Astrocyte (in vitro differentiated cells and primary cell): ENCODE measurements around the gene SLC17A1. TPM values are rescaled to one million over a fixed set of nuclear protein-coding genes. Genes with fewer than 3 reads are reported as not detected.

Source experiments
- DNase-seq: peaks from one replicate; pipeline ENCODE4 v3.0.0-alpha.2; 2010; ENCODE audit warnings: low read depth
- FAIRE-seq: peaks from 2 replicates; lab custom pipeline; 2011; peaks lifted over from hg19 to GRCh38; lab: Jason Lieb, UNC
- H2AFZ ChIP-seq: 2 replicates; pipeline ENCODE4 v1.6.0; 2012; ENCODE audit warnings: low read depth, low read length, inconsistent platforms
- H3K27ac ChIP-seq: 2 replicates; pipeline ENCODE4 v1.5.1; 2011; ENCODE audit warnings: low read depth, low read length, inconsistent platforms
- H3K27me3 ChIP-seq: 2 replicates; pipeline ENCODE4 v1.6.0; 2011; ENCODE audit warnings: low read length, inconsistent platforms; ENCODE audit not compliant: insufficient read depth
- H3K36me3 ChIP-seq: 2 replicates; pipeline ENCODE4 v1.5.1; 2011; ENCODE audit warnings: low read length, inconsistent platforms; ENCODE audit not compliant: insufficient read depth
- H3K4me1 ChIP-seq: 2 replicates; pipeline ENCODE4 v1.5.1; 2011; ENCODE audit warnings: low read length, inconsistent platforms; ENCODE audit not compliant: insufficient read depth
- H3K4me2 ChIP-seq: 2 replicates; pipeline ENCODE4 v1.6.0; 2012; ENCODE audit warnings: low read length, inconsistent platforms
- H3K4me3 ChIP-seq: 2 replicates; pipeline ENCODE4 v1.5.1; 2011; ENCODE audit warnings: low read depth, mild to moderate bottlenecking, low read length, inconsistent platforms; ENCODE audit not compliant: insufficient read depth
- H3K79me2 ChIP-seq: 2 replicates; pipeline ENCODE4 v1.6.0; 2012; ENCODE audit warnings: mild to moderate bottlenecking, low read length, inconsistent platforms; ENCODE audit not compliant: insufficient read depth
- H3K9ac ChIP-seq: 2 replicates; pipeline ENCODE4 v1.6.0; 2012; ENCODE audit warnings: mild to moderate bottlenecking, low read length, inconsistent platforms
- H3K9me3 ChIP-seq: 2 replicates; pipeline ENCODE4 v1.5.1; 2012; ENCODE audit warnings: low read depth, mild to moderate bottlenecking, low read length, inconsistent platforms; ENCODE audit not compliant: insufficient read depth
- H4K20me1 ChIP-seq: 2 replicates; pipeline ENCODE4 v1.6.0; 2012; ENCODE audit warnings: low read length, inconsistent platforms; ENCODE audit not compliant: insufficient read depth
- H3K27ac Mint-ChIP-seq: one replicate; pipeline ENCODE4 v1.8.0; 2021; ENCODE audit warnings: mild to moderate bottlenecking, mixed read lengths; ENCODE audit not compliant: unreplicated experiment
- H3K27me3 Mint-ChIP-seq: one replicate; pipeline ENCODE4 v1.8.0; 2021; ENCODE audit warnings: low read depth, mixed read lengths; ENCODE audit not compliant: unreplicated experiment
- H3K36me3 Mint-ChIP-seq: one replicate; pipeline ENCODE4 v1.8.0; 2021; ENCODE audit warnings: low read depth, mixed read lengths; ENCODE audit not compliant: unreplicated experiment
- H3K4me1 Mint-ChIP-seq: one replicate; pipeline ENCODE4 v1.8.0; 2021; ENCODE audit warnings: low read depth, mixed read lengths; ENCODE audit not compliant: unreplicated experiment
- H3K4me3 Mint-ChIP-seq: one replicate; pipeline ENCODE4 v1.8.0; 2021; ENCODE audit warnings: mild to moderate bottlenecking, moderate library complexity, mixed read lengths; ENCODE audit not compliant: unreplicated experiment
- H3K9me3 Mint-ChIP-seq: one replicate; pipeline ENCODE4 v1.8.0; 2021; ENCODE audit warnings: mild to moderate bottlenecking, mixed read lengths; ENCODE audit not compliant: unreplicated experiment
- EZH2 ChIP-seq: IDR thresholded peaks from 2 replicates; pipeline ENCODE4 v1.6.1; 2012; ENCODE audit warnings: mild to moderate bottlenecking, low read length, inconsistent platforms; ENCODE audit not compliant: insufficient read depth
- total RNA-seq: library from RNA; stranded (reverse); gene quantifications from 2 replicates; pipeline ENCODE4 v1.2.1, GENCODE V29; 2021
- TF ChIP-seq, protein P1 (sequence below): IDR thresholded peaks from 2 replicates; pipeline ENCODE4 v1.5.1; 2011; ENCODE audit warnings: low read depth, mild to moderate bottlenecking, inconsistent platforms, low read length, moderate library complexity; ENCODE audit not compliant: insufficient read depth

Gene SLC17A1
- total RNA-seq, 1 donor from 2014 or later, result not detected

DNA sequence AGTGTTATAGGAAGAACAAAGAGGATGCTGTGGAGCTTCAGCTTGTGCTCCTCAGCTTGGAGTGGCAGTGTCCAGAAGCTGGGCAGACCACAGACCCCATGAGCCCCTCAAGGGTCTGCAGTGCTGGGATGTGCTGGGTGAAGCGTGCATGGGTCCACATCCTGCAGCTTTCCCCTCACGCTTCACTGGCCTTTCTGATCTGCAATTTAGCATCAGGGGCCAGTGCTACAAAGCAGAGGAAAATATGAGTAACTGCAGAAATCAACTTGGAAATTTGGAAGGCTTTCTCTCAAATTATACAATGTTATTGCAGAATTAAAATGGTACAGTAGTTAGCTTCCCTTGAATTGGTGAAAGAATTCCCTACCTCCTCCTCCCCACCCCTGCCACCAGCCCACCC is 67.2 kb downstream of the SLC17A1 start:
- H3K79me2 ChIP-seq, result no peaks in the 10 kb centered on the region
- H4K20me1 ChIP-seq, result no peaks in the 10 kb centered on the region
- no peak overlapping the region for H3K4me3 ChIP-seq
- peaks cover 4% of the 10 kb centered on the region for H3K9me3 Mint-ChIP-seq
- no peak overlapping the region for H3K9ac ChIP-seq
- DNase-seq, result no peak
- TF ChIP-seq EZH2, result no peak
- TF ChIP-seq, protein P1, sequence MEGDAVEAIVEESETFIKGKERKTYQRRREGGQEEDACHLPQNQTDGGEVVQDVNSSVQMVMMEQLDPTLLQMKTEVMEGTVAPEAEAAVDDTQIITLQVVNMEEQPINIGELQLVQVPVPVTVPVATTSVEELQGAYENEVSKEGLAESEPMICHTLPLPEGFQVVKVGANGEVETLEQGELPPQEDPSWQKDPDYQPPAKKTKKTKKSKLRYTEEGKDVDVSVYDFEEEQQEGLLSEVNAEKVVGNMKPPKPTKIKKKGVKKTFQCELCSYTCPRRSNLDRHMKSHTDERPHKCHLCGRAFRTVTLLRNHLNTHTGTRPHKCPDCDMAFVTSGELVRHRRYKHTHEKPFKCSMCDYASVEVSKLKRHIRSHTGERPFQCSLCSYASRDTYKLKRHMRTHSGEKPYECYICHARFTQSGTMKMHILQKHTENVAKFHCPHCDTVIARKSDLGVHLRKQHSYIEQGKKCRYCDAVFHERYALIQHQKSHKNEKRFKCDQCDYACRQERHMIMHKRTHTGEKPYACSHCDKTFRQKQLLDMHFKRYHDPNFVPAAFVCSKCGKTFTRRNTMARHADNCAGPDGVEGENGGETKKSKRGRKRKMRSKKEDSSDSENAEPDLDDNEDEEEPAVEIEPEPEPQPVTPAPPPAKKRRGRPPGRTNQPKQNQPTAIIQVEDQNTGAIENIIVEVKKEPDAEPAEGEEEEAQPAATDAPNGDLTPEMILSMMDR, result no peak
- no peak overlapping the region for H3K27ac Mint-ChIP-seq
- no peak overlapping the region for H2AFZ ChIP-seq
- H3K4me1 Mint-ChIP-seq, result peaks cover 7% of the 10 kb centered on the region
- H3K4me2 ChIP-seq, result no peak overlapping the region
- H3K36me3 Mint-ChIP-seq, result no peaks in the 10 kb centered on the region
- H3K9me3 ChIP-seq, result no peaks in the 10 kb centered on the region
- H3K27ac ChIP-seq, result no peak overlapping the region
- H3K4me1 ChIP-seq, result no peaks in the 10 kb centered on the region
- no peaks in the 10 kb centered on the region for H3K36me3 ChIP-seq
- no peak overlapping the region for H3K4me3 Mint-ChIP-seq
- FAIRE-seq, result no peak
- H3K27me3 ChIP-seq, result no peaks in the 10 kb centered on the region
- H3K27me3 Mint-ChIP-seq, result peaks cover 4% of the 10 kb centered on the region

- Mint-ChIP-seq H3K27me3 (no peaks in the 10 kb centered on the region), H3K4me3 (no peak overlapping the region), H3K4me1 (peaks cover 9% of the 10 kb centered on the region), H3K36me3 (no peaks in the 10 kb centered on the region), H3K27ac (no peak overlapping the region), H3K9me3 (peaks cover under 1% of the 10 kb centered on the region)
- H3K36me3 ChIP-seq, result no peaks in the 10 kb centered on the region
- no peak overlapping the region for H3K27ac ChIP-seq
- no peaks in the 10 kb centered on the region for H3K27me3 ChIP-seq
- no peaks in the 10 kb centered on the region for H3K4me1 ChIP-seq
- no peak overlapping the region for H2AFZ ChIP-seq
- H4K20me1 ChIP-seq, result no peaks in the 10 kb centered on the region
- H3K4me3 ChIP-seq, result no peak overlapping the region
- H3K79me2 ChIP-seq, result no peaks in the 10 kb centered on the region
- no peak for TF ChIP-seq EZH2
- TF ChIP-seq, protein P1, result no peak
- H3K9me3 ChIP-seq, result no peaks in the 10 kb centered on the region
- DNase-seq (no peak), FAIRE-seq (no peak)
- no peak overlapping the region for H3K9ac ChIP-seq
- no peak overlapping the region for H3K4me2 ChIP-seq
Measured at GRCh38 chr6:25757936-25758642, 73.8 kb downstream of the SLC17A1 start.
